ENCODE measurements around the gene KLHL22.

The KLHL22 gene

GRCh38 chr22:20495861-20496681 lies 476 bp upstream of the KLHL22 start:
- peak overlapping the region; percentile 63 for H3K4me3 ChIP-seq (ENCODE audit: low read depth, low read length)
- TF ChIP-seq, protein P1, sequence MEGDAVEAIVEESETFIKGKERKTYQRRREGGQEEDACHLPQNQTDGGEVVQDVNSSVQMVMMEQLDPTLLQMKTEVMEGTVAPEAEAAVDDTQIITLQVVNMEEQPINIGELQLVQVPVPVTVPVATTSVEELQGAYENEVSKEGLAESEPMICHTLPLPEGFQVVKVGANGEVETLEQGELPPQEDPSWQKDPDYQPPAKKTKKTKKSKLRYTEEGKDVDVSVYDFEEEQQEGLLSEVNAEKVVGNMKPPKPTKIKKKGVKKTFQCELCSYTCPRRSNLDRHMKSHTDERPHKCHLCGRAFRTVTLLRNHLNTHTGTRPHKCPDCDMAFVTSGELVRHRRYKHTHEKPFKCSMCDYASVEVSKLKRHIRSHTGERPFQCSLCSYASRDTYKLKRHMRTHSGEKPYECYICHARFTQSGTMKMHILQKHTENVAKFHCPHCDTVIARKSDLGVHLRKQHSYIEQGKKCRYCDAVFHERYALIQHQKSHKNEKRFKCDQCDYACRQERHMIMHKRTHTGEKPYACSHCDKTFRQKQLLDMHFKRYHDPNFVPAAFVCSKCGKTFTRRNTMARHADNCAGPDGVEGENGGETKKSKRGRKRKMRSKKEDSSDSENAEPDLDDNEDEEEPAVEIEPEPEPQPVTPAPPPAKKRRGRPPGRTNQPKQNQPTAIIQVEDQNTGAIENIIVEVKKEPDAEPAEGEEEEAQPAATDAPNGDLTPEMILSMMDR (IDR thresholded peaks at IDR 0.05; ENCODE audit: low read depth, low read length), result peak; percentile 83

GRCh38 chr22:20491346-20491745 lies 4.2 kb downstream of the KLHL22 start:
- no peak overlapping the region for H3K4me3 ChIP-seq (ENCODE audit: low read depth, low read length)
- TF ChIP-seq, protein P1 (IDR thresholded peaks at IDR 0.05; ENCODE audit: low read depth, low read length), result no peak

GRCh38 chr22:20490941-20491307 lies 4.7 kb downstream of the KLHL22 start:
- TF ChIP-seq, protein P1 (IDR thresholded peaks at IDR 0.05; ENCODE audit: low read depth, low read length), result no peak
- H3K4me3 ChIP-seq (ENCODE audit: low read depth, low read length), result no peak overlapping the region

- TF ChIP-seq, protein P1 (IDR thresholded peaks at IDR 0.05; ENCODE audit: low read depth, low read length), result no peak
- no peak overlapping the region for H3K4me3 ChIP-seq (ENCODE audit: low read depth, low read length)
These were observed 5.2 kb downstream of the KLHL22 start for GRCh38 chr22:20490183-20490940.

- TF ChIP-seq, protein P1 (IDR thresholded peaks at IDR 0.05; ENCODE audit: low read depth, low read length), result no peak
- H3K4me3 ChIP-seq (ENCODE audit: low read depth, low read length), result no peak overlapping the region
These were observed 6.6 kb downstream of the KLHL22 start for GRCh38 chr22:20488946-20489345.

DNA sequence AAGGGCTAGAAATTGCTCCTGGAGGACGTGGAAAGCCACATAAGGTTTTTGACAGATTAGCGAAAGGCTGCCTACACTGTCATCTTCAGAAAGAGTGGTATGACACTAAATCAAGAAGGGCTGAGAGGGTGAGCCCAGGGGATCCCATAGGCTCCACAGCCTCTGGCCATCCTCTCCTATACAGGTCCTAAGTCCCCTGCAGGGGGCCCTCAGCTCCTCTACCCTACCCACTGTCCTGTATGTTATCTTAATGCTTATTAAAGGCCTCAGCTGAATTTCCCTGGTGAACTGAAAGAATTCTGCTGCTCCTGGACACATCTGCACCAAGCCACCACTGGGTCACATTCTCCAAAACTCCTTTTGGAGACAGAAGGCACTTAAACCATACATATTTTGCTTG lies 7.9 kb downstream of the KLHL22 start:
- no peak overlapping the region for H3K4me3 ChIP-seq (ENCODE audit: low read depth, low read length)
- TF ChIP-seq, protein P1 (IDR thresholded peaks at IDR 0.05; ENCODE audit: low read depth, low read length), result no peak

- TF ChIP-seq, protein P1 (IDR thresholded peaks at IDR 0.05; ENCODE audit: low read depth, low read length), result no peak
- no peak overlapping the region for H3K4me3 ChIP-seq (ENCODE audit: low read depth, low read length)
These were observed 9.4 kb downstream of the KLHL22 start for GRCh38 chr22:20486229-20486628.

All from WI38 (cell line).